Mesangial cell (primary cell): ENCODE data around the gene CACNA2D2. TPM values are rescaled to one million over a fixed set of nuclear protein-coding genes. Genes with fewer than 3 reads are reported as not detected.

Source experiments
- total RNA-seq: library from RNA; depleted of rRNA; stranded (reverse); fragments of >200 nt; gene quantifications from 2 replicates; pipeline ENCODE4 v1.2.3, GENCODE V29; 2015

CACNA2D2 gene
- total RNA-seq = 0.16 and 1.1 TPM in 2 replicates

GRCh38 chr3:50503504-50504342 is at the start of gene CACNA2D2:
Gene CACNA2D2, minus strand, starts transcription at chr3:50503634. Its CDS starts 211 bp downstream, at chr3:50503423.

DNA sequence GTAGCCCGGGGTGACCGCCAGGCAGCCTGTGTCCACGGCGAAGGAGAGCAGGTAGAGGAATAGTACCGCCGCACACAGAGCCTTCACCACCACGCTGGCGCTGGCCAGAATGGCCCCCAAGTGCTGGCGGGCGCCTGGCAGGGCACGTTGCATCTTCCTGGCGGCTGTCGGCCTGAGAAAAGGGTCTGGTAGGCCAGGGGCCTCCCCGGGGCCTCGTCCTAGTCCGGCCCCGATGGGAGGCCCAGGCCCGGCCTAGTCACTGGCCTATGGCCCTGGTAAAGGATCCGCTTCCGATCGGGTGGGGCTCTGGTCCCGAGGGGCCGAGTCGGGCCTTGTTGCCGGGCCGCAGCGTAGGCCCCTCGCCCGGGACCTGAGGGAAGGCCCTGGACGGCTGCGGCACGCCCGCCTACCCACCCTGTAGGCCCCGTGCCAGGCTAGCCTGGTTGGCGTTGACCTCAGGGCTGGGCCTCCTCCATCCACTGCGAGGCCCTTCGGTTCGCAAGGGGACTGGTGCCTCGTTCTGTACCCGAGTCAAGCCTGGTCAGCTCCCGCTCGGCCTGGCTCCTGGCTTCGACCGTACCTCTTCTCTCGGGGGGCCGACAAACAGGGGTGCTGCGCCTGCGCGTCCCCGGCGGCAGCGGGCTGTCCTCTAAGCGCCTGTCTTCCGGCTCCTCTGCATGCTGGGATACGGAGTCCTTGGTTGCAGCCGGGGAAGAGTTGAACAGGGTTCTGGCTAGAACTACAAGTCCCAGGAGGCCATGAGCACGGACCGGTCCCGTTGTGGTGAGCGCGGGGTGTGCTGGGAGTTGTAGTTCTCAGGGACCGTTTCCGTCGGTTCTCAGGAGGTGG is 144.3 kb downstream of the CACNA2D2 start, which contains the start of gene TMEM115:
Gene TMEM115 (minus strand): TSS at position 611 of the 849 bp plus-strand sequence. CDS start 458 bp downstream, at position 153.

DNA sequence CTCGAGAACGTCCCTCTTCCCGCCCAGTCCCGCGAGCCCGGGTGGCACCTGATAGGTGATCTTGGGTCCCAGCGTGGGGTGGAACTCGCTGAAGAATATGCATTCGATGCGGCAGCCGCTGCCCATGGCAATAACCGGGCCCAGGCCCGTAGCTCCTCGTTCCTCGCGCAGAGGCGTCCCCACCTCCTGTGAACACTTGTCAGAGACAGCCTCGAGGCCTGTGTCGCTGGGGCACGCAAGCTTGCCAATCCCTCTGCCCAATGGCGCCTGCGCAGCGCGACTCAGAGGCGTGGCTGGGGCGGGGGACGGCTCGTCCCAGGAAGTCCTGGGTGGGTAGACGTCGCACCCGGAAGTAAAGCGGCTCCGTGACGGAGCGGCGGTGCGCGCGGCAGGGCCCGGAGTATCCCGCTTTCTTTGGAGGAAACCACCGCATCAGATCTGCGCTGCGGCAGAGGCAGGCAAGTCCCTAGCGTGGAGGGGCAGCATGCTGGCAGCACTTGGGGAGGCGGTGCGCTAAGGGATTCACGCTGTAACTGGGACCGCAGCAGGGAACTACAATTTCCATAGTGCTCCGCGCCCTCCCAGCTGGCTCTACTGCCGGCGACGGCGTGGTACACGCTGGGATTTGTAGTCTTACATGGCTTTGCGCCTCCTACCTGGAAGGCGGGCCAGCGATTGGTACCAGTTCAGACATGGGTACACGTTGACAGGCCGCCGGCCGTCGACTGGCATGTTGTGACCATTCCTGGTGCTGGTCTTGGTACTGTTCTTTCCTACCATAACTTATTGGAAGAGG is 152.7 kb downstream of the CACNA2D2 start, which contains the start of the genes CYB561D2 and NPRL2:
Gene CYB561D2 (plus strand): TSS at position 336 of the 796 bp plus-strand sequence. CDS start 572 bp downstream, outside the sequence.
Gene NPRL2 (minus strand): TSS at position 249 of the 796 bp plus-strand sequence. CDS start 123 bp downstream, at position 126.

GRCh38 chr3:50345586-50346234 is 157.7 kb downstream of the CACNA2D2 start, which contains the start of gene ZMYND10:
Gene ZMYND10, minus strand, starts transcription at chr3:50345732. Its CDS starts 153 bp downstream, at chr3:50345579.

DNA sequence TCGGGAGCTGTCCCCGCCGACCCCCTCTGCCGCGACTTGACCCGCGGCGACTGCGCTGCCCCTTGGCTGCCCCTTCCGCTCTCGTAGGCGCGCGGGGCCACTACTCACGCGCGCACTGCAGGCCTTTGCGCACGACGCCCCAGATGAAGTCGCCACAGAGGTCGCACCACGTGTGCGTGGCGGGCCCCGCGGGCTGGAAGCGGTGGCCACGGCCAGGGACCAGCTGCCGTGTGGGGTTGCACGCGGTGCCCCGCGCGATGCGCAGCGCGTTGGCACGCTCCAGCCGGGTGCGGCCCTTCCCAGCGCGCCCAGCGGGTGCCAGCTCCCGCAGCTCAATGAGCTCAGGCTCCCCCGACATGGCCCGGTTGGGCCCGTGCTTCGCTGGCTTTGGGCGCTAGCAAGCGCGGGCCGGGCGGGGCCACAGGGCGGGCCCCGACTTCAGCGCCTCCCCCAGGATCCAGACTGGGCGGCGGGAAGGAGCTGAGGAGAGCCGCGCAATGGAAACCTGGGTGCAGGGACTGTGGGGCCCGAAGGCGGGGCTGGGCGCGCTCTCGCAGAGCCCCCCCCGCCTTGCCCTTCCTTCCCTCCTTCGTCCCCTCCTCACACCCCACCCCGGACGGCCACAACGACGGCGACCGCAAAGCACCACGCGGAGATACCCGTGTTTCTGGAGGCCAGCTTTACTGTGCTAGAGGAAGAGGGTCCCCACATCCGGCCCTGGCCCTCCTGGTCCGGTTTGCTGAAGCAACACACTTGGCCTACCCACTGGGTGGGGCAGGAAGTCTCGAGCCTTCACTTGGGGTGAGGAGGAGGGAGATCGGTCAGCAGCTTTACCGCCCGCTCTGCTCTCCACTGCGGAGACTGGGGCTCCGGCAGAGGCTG is 162.7 kb downstream of the CACNA2D2 start, which contains the start of gene RASSF1:
Gene RASSF1 (minus strand): TSS at position 389 of the 882 bp plus-strand sequence. CDS start 31 bp downstream, at position 358.

DNA sequence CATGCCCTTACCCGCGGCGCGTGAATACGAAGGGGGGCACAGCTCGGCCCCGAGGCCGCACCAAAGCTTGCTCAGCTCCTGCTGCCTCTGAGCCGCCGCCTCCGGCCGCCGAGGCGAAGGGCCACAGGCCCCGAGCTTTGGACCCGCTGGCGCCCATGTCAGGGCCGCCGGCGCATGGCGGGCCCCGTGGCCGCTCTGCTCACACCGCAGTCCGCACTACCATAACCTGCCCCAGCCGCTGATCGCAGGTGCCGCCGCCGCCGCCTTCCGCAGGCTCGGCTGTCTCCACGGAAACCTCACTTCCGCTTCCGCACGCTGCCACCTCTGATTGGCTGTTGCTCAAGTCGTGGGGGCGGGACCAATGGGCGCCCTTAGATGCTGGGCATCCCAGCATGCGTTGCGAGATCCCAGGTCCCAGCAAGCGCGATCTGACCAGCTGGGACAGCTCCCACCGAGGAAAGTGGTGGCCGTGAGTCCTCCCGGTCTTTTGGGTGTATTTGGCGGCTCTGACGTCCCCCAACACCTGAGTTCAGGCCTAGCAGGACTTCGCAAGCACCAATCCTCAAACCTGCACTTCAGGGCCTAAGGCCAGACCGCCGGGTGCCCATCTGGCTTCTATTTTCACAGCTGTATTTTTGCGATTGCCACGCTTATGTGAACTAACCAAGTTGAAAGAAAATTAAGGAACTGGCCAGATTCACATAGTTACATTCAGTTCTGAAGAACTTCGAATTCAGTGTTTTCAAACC is 175.3 kb downstream of the CACNA2D2 start, which contains the start of gene TUSC2:
Gene TUSC2 (minus strand): TSS at position 281 of the 749 bp plus-strand sequence. CDS start 124 bp downstream, at position 157.

GRCh38 chr3:50322386-50323091 is 180.9 kb downstream of the CACNA2D2 start, which contains the start of gene HYAL2:
Gene HYAL2, minus strand, starts transcription at chr3:50322745. Its CDS starts 2,256 bp downstream, at chr3:50320489.

Other genes starting within 250 kb of the CACNA2D2 start
- gene SEMA3B, start 234.5 kb downstream of the CACNA2D2 start, total RNA-seq = 7.8 and 49.4 TPM in 2 replicates
- gene LSMEM2, start 224.5 kb downstream of the CACNA2D2 start, total RNA-seq = not detected in 2 replicates
- 55.1 and 154 TPM in 2 replicates for gene IFRD2, start 211.2 kb downstream of the CACNA2D2 start, total RNA-seq
- gene HYAL3, start 204.2 kb downstream of the CACNA2D2 start, total RNA-seq = 4.4 and 9.3 TPM in 2 replicates
- gene NAA80, start 204.2 kb downstream of the CACNA2D2 start, total RNA-seq = 12.7 and 17.0 TPM in 2 replicates
- gene HYAL1, start 200.1 kb downstream of the CACNA2D2 start, total RNA-seq = 1.1 and 1.5 TPM in 2 replicates
- 155 and 163 TPM in 2 replicates for gene HYAL2, start 180.9 kb downstream of the CACNA2D2 start, total RNA-seq
- 31.3 and 33.0 TPM in 2 replicates for gene TUSC2, start 175.4 kb downstream of the CACNA2D2 start, total RNA-seq
- gene RASSF1, start 162.8 kb downstream of the CACNA2D2 start, total RNA-seq = 15.8 and 23.1 TPM in 2 replicates
- 2.1 and 3.9 TPM in 2 replicates for gene ZMYND10, start 157.9 kb downstream of the CACNA2D2 start, total RNA-seq
- 21.0 and 25.4 TPM in 2 replicates for gene NPRL2, start 152.9 kb downstream of the CACNA2D2 start, total RNA-seq
- gene CYB561D2, start 152.8 kb downstream of the CACNA2D2 start, total RNA-seq = 30.5 and 38.3 TPM in 2 replicates
- gene TMEM115, start 144.1 kb downstream of the CACNA2D2 start, total RNA-seq = 61.4 and 80.4 TPM in 2 replicates
- gene C3orf18, start 64.1 kb upstream of the CACNA2D2 start, total RNA-seq = 8.1 and 13.7 TPM in 2 replicates
- gene HEMK1, start 65.9 kb upstream of the CACNA2D2 start, total RNA-seq = 11.4 and 15.1 TPM in 2 replicates
- 2.9 and 5.3 TPM in 2 replicates for gene CISH, start 108.1 kb upstream of the CACNA2D2 start, total RNA-seq
- gene MAPKAPK3, start 113.5 kb upstream of the CACNA2D2 start, total RNA-seq = 45.3 and 65.3 TPM in 2 replicates
- 0.13 and 0.16 TPM in 2 replicates for gene DOCK3, start 171.3 kb upstream of the CACNA2D2 start, total RNA-seq